HEK293 (cell line): Measurements from ENCODE around the gene SH3YL1.

ENCODE experiments used
- CTCF ChIP-seq: fragments of 450-650 bp; formaldehyde crosslinking; IDR thresholded peaks from 2 replicates; pipeline ENCODE4 v1.5.1; 2016; ENCODE audit warnings: missing biosample characterization, missing genetic modification characterization
- KLF10 ChIP-seq: fragments of 450-650 bp; IDR thresholded peaks from 2 replicates; pipeline ENCODE4 v1.5.1; 2018; ENCODE audit warnings: missing biosample characterization, mild to moderate bottlenecking, missing genetic modification characterization
- KLF16 ChIP-seq: fragments of 450-650 bp; formaldehyde crosslinking; IDR thresholded peaks from 2 replicates; pipeline ENCODE4 v1.5.1; 2017; ENCODE audit warnings: missing biosample characterization, missing genetic modification characterization
- PRDM4 ChIP-seq: fragments of 450-650 bp; formaldehyde crosslinking; IDR thresholded peaks from 2 replicates; pipeline ENCODE4 v1.5.1; 2017; ENCODE audit warnings: missing biosample characterization, missing genetic modification characterization
- ZNF10 ChIP-seq: fragments of 450-650 bp; formaldehyde crosslinking; IDR thresholded peaks from 2 replicates; pipeline ENCODE4 v1.5.1; 2017; ENCODE audit warnings: missing biosample characterization, missing genetic modification characterization
- ZNF140 ChIP-seq: fragments of 450-650 bp; formaldehyde crosslinking; IDR thresholded peaks from 2 replicates; pipeline ENCODE4 v1.5.1; 2016; ENCODE audit warnings: missing biosample characterization, missing genetic modification characterization
- ZNF248 ChIP-seq: fragments of 450-650 bp; formaldehyde crosslinking; IDR thresholded peaks from 2 replicates; pipeline ENCODE4 v1.5.1; 2017; ENCODE audit warnings: missing biosample characterization, missing genetic modification characterization
- ZNF274 ChIP-seq, 2 experiments: fragments of 200-500 bp in 1 of 2; fragments of 450-650 bp in 1 of 2; sonication (Bioruptor generic) in 1 of 2; formaldehyde crosslinking in 1 of 2; IDR thresholded peaks; 2 replicates each; pipeline versions ENCODE4 v1.5.1 to v1.6.1; 2014 to 2016; ENCODE audit warnings: borderline replicate concordance in 1 of 2, inconsistent platforms in 1 of 2, low read length in 1 of 2, missing biosample characterization in 1 of 2, missing genetic modification characterization in 1 of 2
- ZNF449 ChIP-seq: fragments of 450-650 bp; formaldehyde crosslinking; IDR thresholded peaks from 2 replicates; pipeline ENCODE4 v1.5.1; 2017; ENCODE audit warnings: missing biosample characterization, mild to moderate bottlenecking, missing genetic modification characterization, moderate library complexity
- ZNF48 ChIP-seq: fragments of 450-650 bp; formaldehyde crosslinking; IDR thresholded peaks from 2 replicates; pipeline ENCODE4 v1.5.1; 2016; ENCODE audit warnings: missing biosample characterization, missing genetic modification characterization
- ZNF555 ChIP-seq: fragments of 450-650 bp; formaldehyde crosslinking; conservative IDR thresholded peaks from 2 replicates; pipeline ENCODE4 v1.5.1; 2017; ENCODE audit warnings: missing biosample characterization, mild to moderate bottlenecking, missing genetic modification characterization, inconsistent platforms
- ZNF585B ChIP-seq: fragments of 450-650 bp; formaldehyde crosslinking; IDR thresholded peaks from 2 replicates; pipeline ENCODE4 v1.5.1; 2016; ENCODE audit warnings: missing biosample characterization, missing genetic modification characterization

DNA sequence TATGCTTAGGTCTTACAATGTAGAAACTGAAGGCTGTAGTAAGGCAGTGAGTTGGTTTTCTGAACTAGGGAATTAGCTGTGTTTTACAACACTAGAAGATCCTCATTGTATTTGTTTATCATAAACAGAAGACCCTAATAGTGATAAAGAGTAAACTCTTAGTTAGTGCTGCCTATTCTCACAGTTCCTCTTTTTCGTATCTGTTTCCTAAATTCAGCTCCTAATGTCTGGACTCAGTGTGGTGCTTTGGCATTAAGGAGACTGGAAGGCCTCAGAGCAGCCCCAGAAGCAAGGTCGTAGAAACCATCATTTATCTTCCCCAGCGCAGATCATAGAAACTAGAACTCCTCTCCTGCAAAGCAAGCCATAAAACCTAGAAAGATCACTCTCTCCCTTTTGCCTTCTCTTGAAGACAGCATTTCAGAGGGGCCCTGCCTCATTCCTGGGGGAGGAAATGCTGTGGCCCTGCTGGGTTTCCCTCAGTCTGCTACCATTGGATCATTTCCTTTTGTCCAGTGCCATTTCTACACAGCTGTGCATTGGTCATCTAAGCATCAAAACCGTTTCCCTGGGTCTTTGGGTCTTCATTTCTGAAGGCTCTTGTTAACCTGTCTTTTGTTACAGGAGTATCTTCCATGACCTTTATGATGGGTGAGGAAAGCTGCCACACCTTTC is 5.7 kb upstream of the SH3YL1 start:
- TF ChIP-seq KLF16 (tag by site-specific recombination) = no peak
- TF ChIP-seq ZNF449 (tag by site-specific recombination) = no peak
- TF ChIP-seq ZNF274 (IDR thresholded peaks at IDR 0.05; ENCODE audit: low read length) = no peak
- no peak for TF ChIP-seq ZNF274 (tag by site-specific recombination; IDR thresholded peaks at IDR 0.05; ENCODE audit: borderline replicate concordance)
- TF ChIP-seq CTCF (tag by site-specific recombination) = no peak
- no peak for TF ChIP-seq ZNF10
- no peak for TF ChIP-seq ZNF48 (tag by site-specific recombination)
- no peak for TF ChIP-seq ZNF248 (tag by site-specific recombination)
- no peak for TF ChIP-seq ZNF555 (tag by site-specific recombination)
- no peak for TF ChIP-seq KLF10 (tag by site-specific recombination)
- TF ChIP-seq ZNF585B (tag by site-specific recombination) = no peak
- TF ChIP-seq ZNF140 (tag by site-specific recombination) = no peak
- no peak for TF ChIP-seq PRDM4 (tag by site-specific recombination)
